Gastrocnemius medialis (tissue), 4 donors: ENCODE data around the gene PABPC1L.

Experiments
- CTCF ChIP-seq, 5 experiments: fragments of 450-650 bp in 3 of 5; fragments of 200-600 bp in 2 of 5; sonication (generic) in 2 of 5; IDR thresholded peaks in 4 of 5; conservative IDR thresholded peaks in 1 of 5; 1 replicate in 4 of 5; 2 replicates in 1 of 5; pipeline ENCODE4 v1.5.1; 2016 to 2019; ENCODE audit warnings: antibody characterized with exemption in 5 of 5, mild to moderate bottlenecking in 3 of 5, moderate library complexity in 3 of 5
- POLR2A ChIP-seq, 2 donors: fragments of 450-650 bp; IDR thresholded peaks; one replicate each; pipeline ENCODE4 v1.6.1; 2017; ENCODE audit warnings: antibody characterized with exemption in 2 of 2, mild to moderate bottlenecking in 2 of 2, moderate library complexity in 2 of 2

- no peak for TF ChIP-seq CTCF (IDR thresholded peaks at IDR 0.05 in 4 of 5, conservative IDR thresholded peaks at IDR 0.05 in 1 of 5)
- TF ChIP-seq POLR2A (IDR thresholded peaks at IDR 0.05) = no peak
Measured at GRCh38 chr20:44981736-44982406, 72.0 kb downstream of the PABPC1L start.
